Activated naive CD4-positive, alpha-beta T cell treated with anti-CD3 and anti-CD28 coated beads for 36 hours (primary cell): Measurements from ENCODE around the gene ANO9. TPM values are rescaled to one million over a fixed set of nuclear protein-coding genes. Genes with fewer than 3 reads are reported as not detected.
"Not testable (repeated sequence)": the region's sequence is repeated elsewhere in the genome, so short reads cannot be mapped to it uniquely, and the experiment has no call there.

Experiments
- CTCF ChIA-PET: fragments of 350-600 bp; sonication (Branson Sonifier 250); formaldehyde crosslinking; loops from one replicate; lab custom pipeline; 2021; ENCODE audit warnings: antibody characterized with exemption; lab: Charles Lee
- DNase-seq: peaks from one replicate; pipeline ENCODE4 v3.0.0-alpha.2; 2020
- H3K27ac Mint-ChIP-seq: one replicate; pipeline ENCODE4 v1.8.0; 2021; ENCODE audit warnings: mild to moderate bottlenecking, mixed read lengths
- H3K27me3 Mint-ChIP-seq: one replicate; pipeline ENCODE4 v1.8.0; 2021; ENCODE audit warnings: low read depth, mixed read lengths
- H3K36me3 Mint-ChIP-seq: one replicate; pipeline ENCODE4 v1.8.0; 2021; ENCODE audit warnings: low read depth, mixed read lengths
- H3K4me1 Mint-ChIP-seq: one replicate; pipeline ENCODE4 v1.8.0; 2021; ENCODE audit warnings: low read depth, mixed read lengths
- H3K4me3 Mint-ChIP-seq: one replicate; pipeline ENCODE4 v1.8.0; 2021; ENCODE audit warnings: mild to moderate bottlenecking, moderate library complexity, mixed read lengths
- H3K9me3 Mint-ChIP-seq: one replicate; pipeline ENCODE4 v1.8.0; 2021; ENCODE audit warnings: mixed read lengths
- intact Hi-C: fragments of 100-400 bp; cut with micrococcal nuclease; formaldehyde crosslinking; loops from one replicate; pipeline ENCODE4 v1.15.1; 2023
- total RNA-seq, 2 experiments: library from RNA; stranded (reverse); gene quantifications; one replicate each; pipeline ENCODE4 v1.2.3, GENCODE V29; 2021

Gene ANO9
- total RNA-seq, 2 experiments from 2014 or later, result 28.9 to 31.0 TPM

- H3K27me3 Mint-ChIP-seq, intact Hi-C loops, H3K4me3 Mint-ChIP-seq, H3K4me1 Mint-ChIP-seq, H3K27ac Mint-ChIP-seq, H3K9me3 Mint-ChIP-seq, CTCF ChIA-PET, DNase-seq, H3K36me3 Mint-ChIP-seq: not testable (repeated sequence)
Measured at GRCh38 chr11:389369-389768, 52.4 kb downstream of the ANO9 start.

- Mint-ChIP-seq H3K9me3 (peaks cover 8% of the 10 kb centered on the region), H3K4me1 (no peaks in the 10 kb centered on the region), H3K27ac (no peak overlapping the region), H3K4me3 (no peak overlapping the region), H3K36me3 (no peaks in the 10 kb centered on the region), H3K27me3 (no peaks in the 10 kb centered on the region)
- intact Hi-C loops, result no loop called here
- no peak for DNase-seq
- CTCF ChIA-PET, result interaction anchor here (1.2 kb wide), 1 partner anchor 10 kb away, joined by 3 read pairs; no protein-coding TSS in a partner anchor
Measured at GRCh38 chr11:387193-387793, 54.5 kb downstream of the ANO9 start.

GRCh38 chr11:386483-386882, 55.3 kb downstream of the ANO9 start:
- H3K27me3 Mint-ChIP-seq, result peaks cover 3% of the 10 kb centered on the region
- DNase-seq, result no peak
- peaks cover 8% of the 10 kb centered on the region for H3K9me3 Mint-ChIP-seq
- CTCF ChIA-PET, result no interaction called here
- H3K27ac Mint-ChIP-seq, result no peak overlapping the region
- no peak overlapping the region for H3K4me3 Mint-ChIP-seq
- no peaks in the 10 kb centered on the region for H3K36me3 Mint-ChIP-seq
- intact Hi-C loops, result no loop called here
- H3K4me1 Mint-ChIP-seq, result peaks cover 2% of the 10 kb centered on the region

- Mint-ChIP-seq H3K36me3 (no peaks in the 10 kb centered on the region), H3K9me3 (peaks cover 8% of the 10 kb centered on the region), H3K27me3 (peaks cover 3% of the 10 kb centered on the region), H3K4me1 (peaks cover 2% of the 10 kb centered on the region), H3K4me3 (no peak overlapping the region), H3K27ac (no peak overlapping the region)
- intact Hi-C loops, result no loop called here
- CTCF ChIA-PET, result no interaction called here
- no peak for DNase-seq
Measured at GRCh38 chr11:385594-386351, 56.0 kb downstream of the ANO9 start.

- Mint-ChIP-seq H3K9me3 (peaks cover 8% of the 10 kb centered on the region), H3K27me3 (peaks cover 3% of the 10 kb centered on the region), H3K36me3 (no peaks in the 10 kb centered on the region), H3K27ac (no peak overlapping the region), H3K4me1 (peaks cover 2% of the 10 kb centered on the region), H3K4me3 (no peak overlapping the region)
- CTCF ChIA-PET, result no interaction called here
- no peak for DNase-seq
- intact Hi-C loops, result no loop called here
Measured at GRCh38 chr11:384511-384910, 57.3 kb downstream of the ANO9 start.

GRCh38 chr11:383431-383830, 58.4 kb downstream of the ANO9 start:
- Mint-ChIP-seq H3K9me3 (peaks cover 8% of the 10 kb centered on the region), H3K4me1 (peaks cover 2% of the 10 kb centered on the region), H3K27me3 (peaks cover 3% of the 10 kb centered on the region), H3K27ac (no peak overlapping the region), H3K36me3 (no peaks in the 10 kb centered on the region), H3K4me3 (no peak overlapping the region)
- CTCF ChIA-PET, result no interaction called here
- intact Hi-C loops, result no loop called here
- DNase-seq, result no peak

- peaks cover 5% of the 10 kb centered on the region for H3K9me3 Mint-ChIP-seq
- no peaks in the 10 kb centered on the region for H3K36me3 Mint-ChIP-seq
- no peak overlapping the region for H3K27ac Mint-ChIP-seq
- CTCF ChIA-PET, result no interaction called here
- no peak for DNase-seq
- H3K4me3 Mint-ChIP-seq, result no peak overlapping the region
- H3K4me1 Mint-ChIP-seq, result peaks cover 2% of the 10 kb centered on the region
- H3K27me3 Mint-ChIP-seq, result peaks cover 3% of the 10 kb centered on the region
- intact Hi-C loops, result no loop called here
Measured at GRCh38 chr11:382081-382629, 59.7 kb downstream of the ANO9 start.

- CTCF ChIA-PET, result no interaction called here
- Mint-ChIP-seq H3K9me3 (peaks cover under 1% of the 10 kb centered on the region), H3K27me3 (peaks cover 3% of the 10 kb centered on the region), H3K27ac (no peak overlapping the region), H3K36me3 (no peaks in the 10 kb centered on the region), H3K4me1 (peaks cover 2% of the 10 kb centered on the region), H3K4me3 (no peak overlapping the region)
- DNase-seq, result no peak
- intact Hi-C loops, result no loop called here
Measured at GRCh38 chr11:381501-382072, 60.2 kb downstream of the ANO9 start.

- intact Hi-C loops, result no loop called here
- H3K27ac Mint-ChIP-seq, result no peak overlapping the region
- H3K27me3 Mint-ChIP-seq, result peaks cover 3% of the 10 kb centered on the region
- no peak overlapping the region for H3K4me3 Mint-ChIP-seq
- no peak for DNase-seq
- H3K4me1 Mint-ChIP-seq, result peaks cover 2% of the 10 kb centered on the region
- H3K9me3 Mint-ChIP-seq, result no peaks in the 10 kb centered on the region
- H3K36me3 Mint-ChIP-seq, result no peaks in the 10 kb centered on the region
- CTCF ChIA-PET, result no interaction called here
Measured at GRCh38 chr11:380996-381395, 60.8 kb downstream of the ANO9 start.

GRCh38 chr11:380491-380890, 61.3 kb downstream of the ANO9 start:
- intact Hi-C loops, result no loop called here
- no peak overlapping the region for H3K4me3 Mint-ChIP-seq
- CTCF ChIA-PET, result no interaction called here

GRCh38 chr11:380095-380480, 61.7 kb downstream of the ANO9 start:
- Mint-ChIP-seq H3K9me3 (no peaks in the 10 kb centered on the region), H3K27ac (no peak overlapping the region)
- intact Hi-C loops, result no loop called here

More at GRCh38 chr11:380491-380890, 61.3 kb downstream of the ANO9 start:
- H3K36me3 Mint-ChIP-seq, result no peaks in the 10 kb centered on the region
- H3K27ac Mint-ChIP-seq, result no peak overlapping the region
- no peaks in the 10 kb centered on the region for H3K9me3 Mint-ChIP-seq
- H3K4me1 Mint-ChIP-seq, result peaks cover 2% of the 10 kb centered on the region
- peaks cover 3% of the 10 kb centered on the region for H3K27me3 Mint-ChIP-seq
- no peak for DNase-seq

GRCh38 chr11:379205-380094, 62.4 kb downstream of the ANO9 start:
- Mint-ChIP-seq H3K27me3 (peaks cover 3% of the 10 kb centered on the region), H3K4me3 (no peak overlapping the region), H3K27ac (no peak overlapping the region), H3K36me3 (no peaks in the 10 kb centered on the region), H3K9me3 (no peaks in the 10 kb centered on the region), H3K4me1 (peaks cover 2% of the 10 kb centered on the region)
- no peak for DNase-seq
- CTCF ChIA-PET, result no interaction called here
- intact Hi-C loops, result no loop called here

More at GRCh38 chr11:380095-380480, 61.7 kb downstream of the ANO9 start:
- H3K36me3 Mint-ChIP-seq, result no peaks in the 10 kb centered on the region
- no peak for DNase-seq
- CTCF ChIA-PET, result no interaction called here
- H3K27me3 Mint-ChIP-seq, result peaks cover 3% of the 10 kb centered on the region
- H3K4me1 Mint-ChIP-seq, result peaks cover 2% of the 10 kb centered on the region
- H3K4me3 Mint-ChIP-seq, result no peak overlapping the region
